GM19463 (cell line): Measurements from ENCODE around the gene TNFAIP8.

Experiments used
- ATAC-seq: cut with Tn5 transposase; IDR thresholded peaks from one replicate; pipeline ENCODE4 v1.9.1; 2021; ENCODE audit warnings: mild to moderate bottlenecking, moderate library complexity; ENCODE audit not compliant: unreplicated experiment

Gene TNFAIP8

DNA sequence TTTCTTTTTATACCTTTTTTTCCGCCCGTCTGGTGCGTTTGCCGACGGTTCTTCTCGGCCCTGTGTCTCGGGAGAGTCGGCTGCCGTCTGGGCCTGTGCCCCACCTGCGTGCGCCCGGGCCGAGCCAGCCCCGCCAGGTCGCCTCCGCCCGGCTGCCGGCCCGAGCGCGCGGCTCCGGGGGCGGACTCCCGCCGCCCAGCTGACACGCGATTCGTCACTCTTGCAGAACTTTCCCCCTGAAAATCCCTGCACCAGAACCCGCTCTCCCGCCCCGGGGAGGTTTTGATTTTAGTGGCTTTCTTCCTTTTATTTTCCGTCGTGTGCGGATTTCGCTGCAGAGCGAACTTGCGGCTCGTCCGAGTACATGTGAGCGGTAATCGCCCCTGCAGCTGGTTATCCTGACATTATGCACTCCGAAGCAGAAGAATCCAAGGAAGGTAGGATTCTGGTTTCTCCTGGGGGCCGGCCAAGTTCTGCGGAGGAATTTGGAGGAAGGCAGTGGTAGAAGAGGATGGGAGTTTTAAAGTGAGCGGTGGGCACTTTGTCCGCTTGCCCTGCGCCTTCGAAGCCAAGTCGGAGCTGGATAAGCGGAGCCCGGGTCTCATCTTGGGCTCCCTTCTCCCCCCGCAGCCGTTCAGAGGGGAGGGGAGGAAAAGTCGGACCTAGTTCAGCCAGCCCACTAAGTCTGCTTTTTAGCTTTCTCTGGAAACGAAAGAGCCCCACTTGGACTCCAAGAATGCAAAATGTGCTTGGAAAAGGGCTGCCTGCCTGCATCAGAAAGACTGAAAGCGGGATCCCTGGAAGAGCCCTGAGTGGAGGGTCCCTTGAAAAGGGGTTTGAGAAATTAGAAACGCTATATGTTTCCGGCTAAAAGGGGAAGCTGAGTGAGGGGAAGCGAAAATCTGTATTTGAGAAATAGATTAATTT, at the start of gene TNFAIP8:
Gene TNFAIP8 (plus strand): TSS at position 335 of the 927 bp plus-strand sequence. CDS start 72 bp downstream, at position 407.
- ATAC-seq = peak; percentile 58

DNA sequence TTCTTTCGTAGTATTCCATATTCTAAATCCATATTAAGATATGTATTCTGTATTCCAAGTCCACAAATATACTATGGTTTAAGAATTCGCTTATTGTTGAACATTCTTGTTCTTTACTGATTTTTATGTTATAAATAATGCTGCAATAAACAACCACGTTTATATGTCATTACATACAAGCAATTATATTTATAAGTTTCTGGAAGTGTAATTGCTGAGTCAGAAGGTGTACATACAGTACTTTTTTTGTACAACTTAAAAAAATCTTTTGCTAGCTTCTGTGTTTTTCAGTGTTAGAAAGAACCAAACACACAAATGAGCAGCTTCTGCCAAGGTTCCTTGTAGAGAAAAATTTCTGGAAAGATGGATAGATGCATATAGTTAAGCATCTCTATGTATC, 48.6 kb upstream of the TNFAIP8 start:
- ATAC-seq = no peak

DNA sequence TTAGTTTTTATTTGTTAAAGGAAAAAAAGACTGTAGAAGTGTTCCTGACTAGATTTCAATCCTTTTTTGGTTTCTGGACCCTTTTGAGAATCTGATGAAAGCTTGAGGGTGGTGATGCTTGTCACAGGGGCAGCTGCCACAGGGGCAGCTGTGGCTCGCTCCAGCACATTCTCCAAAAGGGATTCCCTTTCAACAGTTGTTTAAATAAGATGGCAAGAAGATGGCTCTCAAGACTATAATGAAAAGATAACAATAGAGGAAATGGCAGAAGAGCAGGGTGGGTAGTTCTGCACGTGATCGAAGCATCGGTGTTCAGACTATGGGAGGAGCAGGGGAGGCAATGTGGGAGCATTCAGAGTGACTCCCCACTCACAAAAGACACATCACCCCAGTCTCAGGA, 46.5 kb upstream of the TNFAIP8 start:
- ATAC-seq = peak; percentile 9

DNA sequence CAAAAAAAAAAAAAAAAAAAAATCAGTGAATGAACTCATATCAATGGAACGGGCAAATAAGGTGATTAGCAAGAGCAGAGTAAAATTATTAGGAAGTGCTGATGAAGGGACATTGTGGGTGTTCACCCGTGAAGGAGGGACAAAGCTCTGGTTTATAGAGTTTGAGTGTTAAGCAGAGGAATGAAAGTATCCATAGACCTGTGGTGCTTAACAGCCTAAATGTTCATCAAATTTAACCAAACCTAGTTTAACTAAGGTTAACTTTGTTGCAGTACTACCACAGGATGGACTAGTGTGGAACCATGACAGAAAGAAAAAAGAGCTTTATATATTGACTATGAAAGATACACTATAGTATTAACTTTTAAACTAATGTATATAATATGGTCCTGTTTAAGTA, 44.1 kb upstream of the TNFAIP8 start:
- no peak for ATAC-seq

DNA sequence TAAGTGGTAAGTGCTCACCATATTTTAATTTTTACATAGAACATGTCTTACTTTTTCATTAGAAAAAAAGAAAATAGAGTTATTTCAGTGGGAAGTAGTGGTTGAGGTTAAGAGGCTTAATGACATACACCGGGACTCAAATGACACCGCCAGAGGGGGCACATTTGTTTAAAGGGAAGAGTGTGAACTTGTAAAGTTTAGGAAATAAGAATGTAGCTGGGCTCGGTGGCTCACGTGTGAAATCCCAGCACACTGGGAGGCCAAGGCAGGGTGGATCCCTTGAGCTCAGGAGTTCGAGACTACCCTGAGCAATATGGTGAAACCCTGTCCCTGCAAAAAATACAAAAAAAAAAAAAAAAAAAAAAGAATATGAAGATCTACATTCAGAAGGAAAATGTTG, 43.4 kb upstream of the TNFAIP8 start:
- no peak for ATAC-seq

DNA sequence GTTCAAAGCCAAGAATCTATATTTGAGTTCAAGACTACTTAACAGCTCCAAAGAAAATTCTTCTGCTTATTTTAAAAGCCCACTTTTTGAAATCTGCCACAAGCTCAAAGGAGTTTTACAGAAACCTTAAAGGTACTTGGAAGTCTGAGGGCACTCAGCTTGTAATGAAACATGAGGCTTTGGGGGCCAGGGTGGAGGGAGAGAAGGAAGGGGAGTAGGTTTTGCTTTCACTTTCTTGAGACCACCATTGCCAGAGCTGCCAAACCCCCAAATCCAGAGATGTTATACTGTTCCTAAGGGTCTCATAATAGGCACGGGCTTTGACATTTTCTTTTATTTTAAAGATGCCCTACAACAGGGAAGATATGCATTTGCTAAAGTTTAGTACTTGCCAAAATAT, 42.6 kb upstream of the TNFAIP8 start:
- ATAC-seq = no peak

DNA sequence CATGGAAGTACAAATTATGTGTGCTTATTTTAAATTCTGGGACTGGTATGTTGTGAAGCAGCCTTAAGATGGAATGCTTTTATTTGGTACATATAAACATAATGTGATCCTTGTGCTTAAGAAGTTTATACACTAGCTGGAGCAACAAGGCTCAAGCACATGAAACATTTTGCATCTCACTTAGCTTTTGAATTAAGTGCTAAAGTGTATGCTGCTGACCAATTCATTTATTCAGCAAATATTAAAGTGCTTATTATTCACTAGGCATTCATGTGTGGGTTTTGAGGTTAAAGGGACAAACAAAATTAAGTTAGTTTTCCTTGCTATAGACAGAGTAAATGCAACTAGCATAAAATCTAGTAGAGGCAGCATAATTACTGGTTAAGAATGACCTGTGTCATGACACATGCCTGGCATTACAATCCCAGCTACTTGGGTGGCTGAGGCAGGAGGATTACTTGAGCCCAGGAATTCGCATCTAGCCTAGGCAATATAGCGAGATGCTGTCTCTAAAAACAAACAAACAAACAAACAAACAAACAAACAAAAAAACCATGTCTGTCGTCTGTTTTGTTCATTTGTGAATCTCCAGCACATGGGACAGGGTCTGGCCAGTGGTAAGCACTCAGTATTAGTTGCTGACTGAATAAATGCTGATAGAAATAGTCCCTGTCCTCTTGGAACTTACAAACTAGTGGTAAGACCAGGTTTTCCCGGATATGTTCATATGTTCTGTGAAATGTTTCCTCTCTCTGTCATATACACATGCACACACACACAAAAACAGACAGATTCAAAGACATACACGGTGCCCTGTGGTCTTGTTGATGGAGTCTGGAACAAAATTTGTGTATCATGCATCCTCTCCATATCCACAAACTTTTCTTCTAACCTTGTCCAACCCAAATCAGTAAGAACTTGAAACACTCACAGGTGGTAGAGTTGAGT, 41.9 kb upstream of the TNFAIP8 start:
- ATAC-seq = no peak

DNA sequence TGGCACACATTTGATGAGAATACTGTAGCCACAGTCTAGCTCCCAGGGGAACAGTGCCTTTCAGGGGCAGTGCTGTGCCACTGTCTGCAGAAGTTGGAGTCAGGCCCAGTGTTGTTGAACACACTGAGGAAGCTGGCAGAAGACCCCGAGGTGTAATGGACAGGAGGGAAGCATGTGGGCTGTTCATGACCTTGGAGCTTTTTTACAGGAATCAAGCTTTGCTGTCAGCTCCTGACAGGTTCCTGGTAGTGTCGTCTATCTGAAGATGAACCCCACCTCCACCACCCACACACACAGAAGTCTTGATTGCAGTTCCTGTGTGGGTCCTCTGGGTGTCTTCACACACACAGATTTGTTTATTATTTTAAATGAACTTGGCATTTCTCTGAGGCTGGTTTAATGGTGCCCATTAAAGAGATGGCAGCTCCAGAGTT, 40.3 kb upstream of the TNFAIP8 start:
- peak; percentile 73 for ATAC-seq

DNA sequence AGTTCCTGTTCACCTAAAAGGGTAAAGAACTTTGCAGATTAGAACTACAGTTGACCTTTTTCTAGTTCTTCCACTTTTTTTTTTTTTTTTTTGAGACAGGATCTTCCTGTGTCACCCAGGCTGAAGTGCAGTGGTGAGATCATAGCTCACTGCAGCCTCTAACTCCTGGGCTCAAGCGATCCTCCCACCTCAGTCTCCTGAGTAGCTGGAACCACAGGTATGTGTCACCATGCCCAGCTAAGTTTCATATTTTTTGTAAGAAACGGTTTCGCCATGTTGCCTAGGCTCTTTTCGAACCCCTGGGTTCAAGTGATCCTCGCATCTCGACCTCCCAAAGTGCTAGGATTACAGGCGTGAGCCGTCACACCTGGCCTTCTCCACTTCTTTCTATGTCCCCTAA, 39.7 kb upstream of the TNFAIP8 start:
- no peak for ATAC-seq

DNA sequence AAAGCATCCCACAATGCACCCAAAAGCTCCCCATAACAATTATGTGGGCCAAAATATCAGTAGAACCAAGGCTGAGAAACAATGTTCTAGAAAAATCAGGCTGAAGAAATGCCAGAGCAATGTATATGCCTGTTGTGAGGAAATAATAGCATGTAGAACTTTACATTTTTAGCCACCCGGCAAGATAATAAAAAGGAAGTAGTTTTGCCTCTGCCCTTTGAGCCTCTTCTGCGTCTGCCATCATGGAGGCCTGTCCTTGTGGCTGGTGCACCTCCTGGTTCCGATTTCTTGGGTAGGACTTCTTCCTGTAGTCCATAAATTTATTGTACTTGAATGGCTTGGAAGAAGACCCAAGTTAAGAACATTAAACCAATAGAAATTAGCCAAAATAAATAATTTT, 38.9 kb upstream of the TNFAIP8 start:
- no peak for ATAC-seq

DNA sequence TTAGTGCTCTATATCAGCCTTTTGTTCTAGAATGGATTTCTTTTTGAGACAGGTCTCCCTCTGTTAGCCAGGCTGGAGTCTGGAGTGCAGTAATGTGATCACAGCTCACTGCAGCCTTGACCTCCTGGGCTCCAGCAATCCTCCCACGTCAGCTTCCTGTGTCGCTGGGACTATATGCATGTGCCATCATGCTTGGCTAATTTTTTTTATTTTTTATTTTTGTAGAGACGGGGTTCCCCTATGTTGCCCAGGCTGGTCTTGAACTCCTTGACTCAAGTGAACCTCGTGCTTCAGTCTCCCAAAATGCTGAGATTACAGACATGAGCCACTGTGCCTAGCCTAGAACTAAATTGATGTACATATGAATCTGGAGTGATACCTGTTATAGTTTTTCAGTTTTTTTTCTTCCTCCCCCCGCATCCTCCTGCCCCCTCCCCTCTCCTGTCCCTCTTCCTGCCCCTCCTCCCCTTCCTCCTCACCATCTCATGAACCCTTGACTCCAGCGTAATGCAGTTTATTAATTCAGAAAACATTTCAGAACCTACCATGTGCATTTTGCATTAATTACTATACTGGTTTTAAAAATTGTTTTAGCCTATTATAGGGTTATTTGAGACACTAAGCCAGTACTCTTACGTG, 37.4 kb upstream of the TNFAIP8 start:
- ATAC-seq = peak; percentile 32

DNA sequence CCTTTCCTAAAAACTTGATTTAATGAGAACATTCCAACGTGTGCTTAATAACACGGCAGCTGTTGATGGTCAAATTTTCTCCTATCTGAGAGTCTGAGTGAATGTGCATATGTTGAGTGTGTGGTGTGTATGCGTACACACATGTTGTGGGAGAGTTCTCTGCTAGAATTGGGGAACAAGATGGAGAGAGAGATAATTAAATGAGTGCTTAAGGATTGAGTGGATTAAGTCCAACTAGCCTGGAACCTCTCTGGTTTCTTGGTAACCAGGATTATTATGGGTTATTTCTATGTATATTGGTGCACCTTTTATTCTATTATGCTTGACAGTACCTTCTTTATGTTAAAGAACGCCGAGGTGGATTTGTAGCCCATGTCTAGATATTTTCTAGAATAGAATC, 36.4 kb upstream of the TNFAIP8 start:
- ATAC-seq = no peak

DNA sequence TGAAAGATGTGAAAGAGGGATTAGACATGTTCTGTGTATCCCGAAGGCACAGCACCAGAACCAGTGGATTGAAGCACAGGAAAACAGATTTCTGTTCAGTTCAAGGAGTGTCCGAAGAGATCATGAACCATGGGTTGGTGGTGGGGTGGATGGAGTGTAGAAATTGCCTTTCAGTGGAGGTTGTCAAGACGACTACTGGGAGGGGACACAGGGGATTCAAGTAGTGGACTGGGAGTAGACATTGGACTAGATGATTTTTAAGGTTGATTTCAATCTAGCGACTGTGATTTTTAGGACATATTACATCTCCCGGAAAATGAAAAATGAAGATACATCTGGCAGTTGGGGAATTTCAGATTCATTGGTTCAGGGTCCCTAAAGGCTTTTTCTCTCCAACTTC, 35.9 kb upstream of the TNFAIP8 start:
- ATAC-seq = no peak

DNA sequence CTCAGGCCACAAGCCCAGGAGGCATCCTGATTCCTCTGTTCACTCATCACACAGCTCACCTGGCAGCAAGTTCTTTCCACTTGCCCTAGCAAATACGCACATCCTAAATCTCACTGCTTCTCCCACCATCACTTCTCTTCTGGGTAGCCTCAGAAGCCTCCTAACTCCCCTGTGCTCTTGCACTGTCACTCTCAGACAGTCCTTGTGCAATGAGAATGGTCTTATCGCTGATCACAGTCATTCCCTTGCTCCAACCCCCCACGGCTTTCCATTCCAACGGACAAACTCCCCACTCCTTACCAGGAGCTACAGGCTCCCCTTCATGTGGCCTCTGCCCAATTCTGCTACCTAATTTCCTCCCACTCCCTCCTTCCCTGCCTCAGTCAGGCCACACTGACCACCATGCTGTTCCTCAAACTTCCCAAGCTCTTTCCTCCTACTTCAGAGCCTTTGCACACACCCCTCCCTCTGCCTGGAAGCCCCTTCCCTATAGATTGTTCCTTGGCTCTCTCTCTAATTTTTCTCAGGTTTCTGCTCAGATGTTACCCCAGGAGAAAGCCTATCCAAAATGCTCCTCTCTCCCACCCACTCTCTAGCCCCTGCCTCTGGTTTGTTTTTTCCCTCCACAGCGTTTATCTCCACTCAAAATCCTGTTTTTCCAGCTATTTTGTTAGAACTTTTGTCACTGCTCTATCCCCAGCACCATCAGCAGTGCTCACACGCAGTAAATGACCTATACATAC, 34.1 kb upstream of the TNFAIP8 start:
- ATAC-seq = no peak

DNA sequence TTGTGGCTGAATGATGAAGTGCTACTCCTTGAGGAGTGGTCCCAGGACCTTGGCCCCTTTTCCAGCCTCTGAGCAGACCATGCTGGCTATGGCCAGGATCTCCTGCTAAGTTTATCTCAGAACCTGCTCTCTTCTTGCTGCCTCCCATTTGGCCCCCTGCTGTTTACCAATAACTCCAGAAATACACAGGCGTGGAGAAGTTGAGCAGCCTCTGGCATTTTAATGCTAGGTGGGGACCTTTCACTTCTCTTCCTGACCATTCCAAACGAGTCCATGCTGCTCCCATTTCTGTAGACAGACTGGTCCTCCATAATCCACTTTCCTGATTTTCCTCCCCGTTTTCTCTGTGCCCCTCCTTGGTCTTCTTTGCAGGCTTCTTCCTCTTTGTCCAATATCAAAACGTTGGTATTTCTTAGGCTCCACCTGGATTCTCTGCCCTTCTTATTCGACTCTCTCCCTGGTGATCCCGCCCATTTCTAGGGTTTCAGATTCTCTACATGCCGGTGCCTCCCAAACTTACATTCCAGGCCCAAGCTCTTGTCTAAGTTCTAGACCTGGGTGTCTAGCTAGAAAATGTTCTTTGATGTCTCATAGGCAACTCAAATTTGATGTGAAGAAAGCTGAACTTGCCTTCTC, 33.4 kb upstream of the TNFAIP8 start:
- ATAC-seq = no peak

DNA sequence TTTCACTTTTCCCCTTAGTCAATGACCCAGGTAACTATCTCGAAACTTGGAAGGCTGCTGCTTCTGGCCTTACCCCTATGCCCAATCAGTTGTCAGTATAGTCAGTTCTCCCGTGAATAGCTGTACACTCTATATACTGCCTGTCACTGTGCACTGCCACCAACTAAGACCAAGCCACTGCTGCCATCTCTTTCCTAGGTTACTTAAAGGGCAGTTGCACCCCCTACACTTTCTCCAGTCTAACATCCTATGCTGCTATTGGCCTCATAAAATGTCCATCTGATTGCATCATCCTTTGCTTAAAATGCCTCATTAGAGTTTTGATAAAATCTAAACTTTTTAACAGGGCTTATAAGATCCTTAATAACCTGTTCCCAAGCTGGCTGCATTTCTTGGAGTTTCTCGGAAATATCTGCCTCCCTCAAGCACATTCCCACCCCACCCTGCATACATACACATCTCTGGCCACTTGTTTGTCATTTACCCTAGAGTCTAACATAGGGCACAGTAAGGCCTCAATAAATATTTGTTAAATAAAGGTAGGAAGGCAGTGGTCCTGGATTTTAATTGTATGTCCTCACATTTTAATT, 32.8 kb upstream of the TNFAIP8 start:
- peak; percentile 68 for ATAC-seq

DNA sequence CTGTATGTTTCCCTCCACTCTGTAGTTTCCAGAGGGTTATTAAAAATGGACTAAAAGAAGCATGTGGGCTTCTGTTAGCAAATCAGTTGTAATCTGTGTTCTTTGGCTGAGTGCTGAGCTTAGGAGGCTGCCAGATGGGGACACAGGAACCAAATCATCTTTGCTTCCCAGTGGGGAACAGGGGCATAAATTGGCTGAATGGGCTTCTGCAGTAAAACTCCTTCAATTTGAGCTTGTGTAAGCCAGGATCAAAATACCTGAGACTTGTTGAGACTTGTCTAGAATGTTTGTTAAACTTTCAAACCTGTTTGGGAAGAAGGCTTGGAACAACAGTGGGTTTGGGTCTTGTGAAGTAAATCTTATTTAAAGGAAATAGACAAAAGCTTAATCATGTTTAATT, 32.2 kb upstream of the TNFAIP8 start:
- no peak for ATAC-seq

DNA sequence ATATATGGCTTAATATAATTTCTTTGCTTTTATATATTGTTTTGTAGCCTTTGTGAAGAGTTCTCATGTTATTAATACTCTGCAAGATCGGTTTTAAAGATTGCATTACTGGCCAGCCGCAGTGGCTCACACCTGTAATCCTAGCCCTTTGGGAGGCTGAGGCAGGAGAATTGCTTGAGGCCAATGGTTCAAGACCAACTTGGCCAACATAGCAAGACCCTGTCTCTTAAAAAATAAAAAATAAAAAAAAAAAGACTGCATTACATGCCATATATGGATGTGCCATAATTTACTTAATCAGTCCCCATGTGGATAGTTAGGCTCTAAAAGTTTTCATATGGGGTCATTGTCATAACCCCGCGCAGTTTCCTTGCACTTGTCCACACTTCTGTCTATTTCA, 31.0 kb upstream of the TNFAIP8 start:
- no peak for ATAC-seq

DNA sequence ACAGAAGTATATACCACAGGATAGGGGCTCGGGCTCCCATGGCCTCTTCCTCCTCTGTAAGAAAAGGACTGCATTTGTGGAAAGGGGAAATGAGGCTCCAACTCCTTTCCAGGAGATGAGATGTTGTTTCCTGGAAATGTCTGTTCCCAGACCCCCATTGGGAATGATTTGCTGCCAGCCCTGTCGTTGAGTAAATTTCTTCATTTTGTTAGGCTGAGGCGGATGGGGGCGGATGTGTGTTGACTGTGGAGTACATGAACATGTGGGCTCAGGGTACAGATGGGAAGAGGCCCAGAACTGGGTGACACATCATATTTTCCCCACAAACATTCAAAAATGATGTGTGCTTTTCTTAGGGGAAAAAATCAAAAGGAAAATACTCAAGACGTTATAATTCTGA, 28.8 kb upstream of the TNFAIP8 start:
- no peak for ATAC-seq
